A549 (cell line): ENCODE results near the gene LRRC73.

ENCODE experiments used
- BHLHE40 ChIP-seq: IDR thresholded peaks from 2 replicates; pipeline ENCODE4 v1.6.1; 2012; ENCODE audit warnings: low read depth, low read length, inconsistent platforms
- EP300 ChIP-seq, 2 experiments: fragments of >200 bp; sonication (Bioruptor Twin); formaldehyde crosslinking; IDR thresholded peaks; 2 replicates in 1 of 2; 3 replicates in 1 of 2; pipeline ENCODE4 v1.6.1; 2016 to 2017
- FOXS1 ChIP-seq: fragments of 250-450 bp; sonication (Bioruptor Pico); IDR thresholded peaks from 2 replicates; pipeline ENCODE4 v1.5.0; 2020; ENCODE audit warnings: mild to moderate bottlenecking, moderate library complexity
- HDAC2 ChIP-seq: fragments of 200-600 bp; sonication (generic); IDR thresholded peaks from 2 replicates; pipeline ENCODE4 v1.6.1; 2016
- JUN ChIP-seq, 2 experiments: fragments of >200 bp; sonication (Bioruptor Twin); formaldehyde crosslinking; IDR thresholded peaks; 2 replicates in 1 of 2; 3 replicates in 1 of 2; pipeline ENCODE4 v1.6.1; 2016 to 2017
- RCOR1 ChIP-seq: fragments of 150-350 bp; IDR thresholded peaks from 2 replicates; pipeline ENCODE4 v1.6.1; 2014; ENCODE audit warnings: antibody characterized with exemption, low read length, low read depth
- ZFP36 ChIP-seq: fragments of 450-650 bp; IDR thresholded peaks from 2 replicates; pipeline ENCODE4 v1.6.1; 2014; ENCODE audit warnings: borderline replicate concordance; ENCODE audit not compliant: partially characterized antibody
- ZSCAN20 ChIP-seq: fragments of 250-450 bp; sonication (Bioruptor Pico); IDR thresholded peaks from 2 replicates; pipeline ENCODE4 v1.8.0; 2022; ENCODE audit warnings: mild to moderate bottlenecking, moderate library complexity
- TF ChIP-seq, protein P1 (sequence below): fragments of >200 bp; sonication (Bioruptor Twin); formaldehyde crosslinking; IDR thresholded peaks from 3 replicates; pipeline ENCODE4 v1.5.1; 2016

DNA sequence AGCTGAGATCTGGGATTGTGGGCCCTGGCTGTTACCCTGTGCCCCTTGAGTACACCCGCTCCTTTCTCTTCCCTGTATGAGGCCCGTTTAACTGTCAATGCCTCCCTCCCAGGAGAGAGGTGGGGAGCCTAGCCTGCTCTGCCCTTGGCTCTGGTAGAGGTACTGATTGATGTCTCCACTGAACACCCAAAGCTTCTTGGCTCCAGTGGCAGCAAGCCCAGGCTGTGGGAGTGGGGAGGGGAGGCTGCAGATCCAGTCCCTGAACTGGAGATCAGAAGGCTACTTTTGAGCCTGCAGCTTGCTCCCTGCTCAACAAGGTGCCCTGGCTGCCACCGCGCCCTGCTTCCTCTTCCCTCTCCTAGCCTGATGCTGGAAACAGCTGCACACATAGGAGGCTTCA lies 7.5 kb downstream of the LRRC73 start:
- TF ChIP-seq, protein P1, sequence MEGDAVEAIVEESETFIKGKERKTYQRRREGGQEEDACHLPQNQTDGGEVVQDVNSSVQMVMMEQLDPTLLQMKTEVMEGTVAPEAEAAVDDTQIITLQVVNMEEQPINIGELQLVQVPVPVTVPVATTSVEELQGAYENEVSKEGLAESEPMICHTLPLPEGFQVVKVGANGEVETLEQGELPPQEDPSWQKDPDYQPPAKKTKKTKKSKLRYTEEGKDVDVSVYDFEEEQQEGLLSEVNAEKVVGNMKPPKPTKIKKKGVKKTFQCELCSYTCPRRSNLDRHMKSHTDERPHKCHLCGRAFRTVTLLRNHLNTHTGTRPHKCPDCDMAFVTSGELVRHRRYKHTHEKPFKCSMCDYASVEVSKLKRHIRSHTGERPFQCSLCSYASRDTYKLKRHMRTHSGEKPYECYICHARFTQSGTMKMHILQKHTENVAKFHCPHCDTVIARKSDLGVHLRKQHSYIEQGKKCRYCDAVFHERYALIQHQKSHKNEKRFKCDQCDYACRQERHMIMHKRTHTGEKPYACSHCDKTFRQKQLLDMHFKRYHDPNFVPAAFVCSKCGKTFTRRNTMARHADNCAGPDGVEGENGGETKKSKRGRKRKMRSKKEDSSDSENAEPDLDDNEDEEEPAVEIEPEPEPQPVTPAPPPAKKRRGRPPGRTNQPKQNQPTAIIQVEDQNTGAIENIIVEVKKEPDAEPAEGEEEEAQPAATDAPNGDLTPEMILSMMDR, result no peak
- TF ChIP-seq ZFP36, result no peak
- no peak for TF ChIP-seq RCOR1
- TF ChIP-seq JUN (IDR thresholded peaks at IDR 0.05), result no peak
- no peak for TF ChIP-seq BHLHE40
- TF ChIP-seq EP300 (IDR thresholded peaks at IDR 0.05), result no peak
- TF ChIP-seq ZSCAN20 (CRISPR knock-in tag), result no peak
- TF ChIP-seq FOXS1 (CRISPR knock-in tag), result no peak
- no peak for TF ChIP-seq HDAC2
